ENCODE measurements around the gene PLXNA1. TPM values are rescaled to one million over a fixed set of nuclear protein-coding genes. Genes with fewer than 3 reads are reported as not detected.
A peak's percentile ranks its signal among the peaks of the same experiment; 100 is the strongest.

Gene PLXNA1
- total RNA-seq, 8 experiments from 2014 or later, result 28.2 to 56.1 (median 37.1) TPM

DNA sequence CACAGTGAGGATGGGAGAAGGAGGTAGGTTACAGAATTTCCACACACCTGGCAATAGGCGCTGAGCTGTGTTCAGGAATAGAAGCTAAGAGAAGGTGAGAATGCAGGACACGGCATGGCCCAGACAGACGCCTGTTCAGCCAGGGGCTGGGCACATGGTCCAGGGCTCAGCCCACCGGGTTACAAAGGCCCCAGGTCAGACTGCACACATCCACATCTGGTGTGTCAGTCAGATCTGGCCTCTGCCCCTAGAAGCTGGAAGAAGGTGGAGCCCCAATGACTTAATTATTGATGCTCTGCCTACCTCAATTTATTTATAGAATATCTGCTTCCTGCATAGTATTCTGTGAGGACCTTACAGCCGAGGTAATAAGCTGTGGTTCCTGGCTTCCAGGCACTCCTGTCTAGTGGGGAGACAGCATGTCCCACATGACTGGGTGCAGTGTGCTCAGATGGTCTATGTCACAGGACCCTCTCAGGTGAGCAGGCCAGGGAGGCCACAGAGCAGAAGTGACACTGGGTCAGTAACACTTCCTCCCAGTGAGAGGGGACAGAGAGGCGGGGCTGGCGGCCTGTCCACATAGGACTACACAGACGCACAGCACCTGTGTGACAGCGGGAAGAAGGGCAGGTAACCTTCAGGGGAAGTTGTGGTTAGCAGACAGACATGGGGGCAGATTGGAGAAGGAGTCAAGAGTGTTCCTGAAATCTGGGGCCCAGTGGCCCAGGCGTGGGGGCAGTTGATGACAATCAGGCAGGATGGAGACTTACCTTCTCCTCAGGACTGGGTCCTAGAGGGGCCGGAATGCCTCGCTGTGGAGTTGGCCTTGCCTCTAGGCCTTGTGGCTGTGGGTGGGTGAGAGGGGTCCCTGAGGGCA lies 38.6 kb upstream of the PLXNA1 start:
- ATAC-seq (replicated peaks in 6 of 8), result peak in 3 of 8 experiments; percentile 20 to 39 (median 21)
- H3K4me3 ChIP-seq, result no peak overlapping the region
- H3K4me1 ChIP-seq (replicated peaks in 1 of 2), result peaks cover 36 to 47% of the 10 kb centered on the region in 2 donors
- in situ Hi-C loops (cut with MboI; ENCODE audit: low pct_unique_long_range_greater_than_20kb in 2 of 9, low sequenced_read_pairs in 9 of 9, unreplicated experiment in 9 of 9), result no loop called here
- H3K27ac ChIP-seq, result peak overlapping the region in 1 of 2 donors; percentile 16
- WGBS, 10 experiments, result 60 to 100% (median 92%) methylated on average over 1 to 3 of the region's 12 CpGs; no CpG with 5 or more reads in 4 of the 10 experiments

DNA sequence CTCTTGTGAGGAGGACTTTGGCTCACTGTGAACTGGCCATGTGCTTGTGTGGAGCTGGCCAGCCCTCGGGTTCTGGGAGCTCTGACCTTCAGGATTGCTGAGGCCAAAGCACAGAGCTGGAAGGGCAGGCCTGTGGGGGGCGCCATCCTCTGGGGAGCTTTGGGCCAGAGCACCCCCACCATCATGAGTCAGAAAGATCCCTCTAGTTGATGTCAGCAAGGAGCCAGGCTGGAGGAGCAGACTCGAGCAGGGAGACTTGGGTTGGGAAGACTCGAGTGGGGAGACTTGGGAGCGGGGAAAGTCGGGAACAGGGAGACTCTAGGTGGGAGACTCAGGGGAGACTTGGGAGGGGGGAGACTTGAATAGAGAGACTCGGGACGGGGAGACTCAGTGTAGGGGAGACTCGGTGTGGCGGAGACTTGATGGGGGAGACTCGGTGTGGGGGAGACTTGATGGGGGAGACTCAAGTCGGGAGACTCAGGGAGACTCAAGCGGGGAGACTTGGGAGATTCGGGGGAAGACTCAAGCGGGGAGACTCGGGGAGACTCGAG lies 37.7 kb upstream of the PLXNA1 start:
- 40 to 100% (median 50%) methylated on average over 1 of the region's 17 CpGs; no CpG with 5 or more reads in 7 of the 10 experiments for WGBS, 10 experiments

GRCh38 chr3:126945891-126946290 lies 37.0 kb upstream of the PLXNA1 start:
- in situ Hi-C loops (cut with MboI; ENCODE audit: low pct_unique_long_range_greater_than_20kb in 2 of 9, low sequenced_read_pairs in 9 of 9, unreplicated experiment in 9 of 9), result no loop called here
- Histone ChIP-seq H3K4me1 (replicated peaks in 1 of 2) (peaks cover 23 to 34% of the 10 kb centered on the region in 2 donors), H3K4me3 (no peak overlapping the region), H3K27ac (peak overlapping the region; percentile 56 to 84)
- WGBS, 10 experiments, result 81% methylated on average over 5 of the region's 9 CpGs; no CpG with 5 or more reads in 9 of the 10 experiments
- peak in 5 of 8 experiments; percentile 23 to 40 (median 34) for ATAC-seq (replicated peaks in 6 of 8)

More for the DNA sequence above, 37.7 kb upstream of the PLXNA1 start:
- peak overlapping the region; percentile 56 to 84 for H3K27ac ChIP-seq
- in situ Hi-C loops (cut with MboI; ENCODE audit: low pct_unique_long_range_greater_than_20kb in 2 of 9, low sequenced_read_pairs in 9 of 9, unreplicated experiment in 9 of 9), result no loop called here
- peaks cover 27 to 38% of the 10 kb centered on the region in 2 donors for H3K4me1 ChIP-seq (replicated peaks in 1 of 2)
- H3K4me3 ChIP-seq, result no peak overlapping the region
- no peak for ATAC-seq (replicated peaks in 6 of 8)

- no peak overlapping the region for H3K4me3 ChIP-seq
- H3K4me1 ChIP-seq (replicated peaks in 1 of 2), result peaks cover 23 to 34% of the 10 kb centered on the region in 2 donors
- peak overlapping the region; percentile 56 to 84 for H3K27ac ChIP-seq
- WGBS, 10 experiments, result 20 to 100% (median 65%) methylated on average over 1 to 10 of the region's 11 CpGs; no CpG with 5 or more reads in 2 of the 10 experiments
- ATAC-seq (replicated peaks in 6 of 8), result peak in 5 of 8 experiments; percentile 73 to 81 (median 79)
- in situ Hi-C loops (cut with MboI; ENCODE audit: low pct_unique_long_range_greater_than_20kb in 2 of 9, low sequenced_read_pairs in 9 of 9, unreplicated experiment in 9 of 9), result no loop called here
These were observed 36.5 kb upstream of the PLXNA1 start for GRCh38 chr3:126946405-126946804.

- WGBS, 10 experiments, result 20 to 100% (median 77%) methylated on average over 1 to 5 of the region's 8 CpGs; no CpG with 5 or more reads in 4 of the 10 experiments
- Histone ChIP-seq H3K27ac (no peak overlapping the region), H3K4me3 (no peak overlapping the region), H3K4me1 (replicated peaks in 1 of 2) (peaks cover 23 to 34% of the 10 kb centered on the region in 2 donors)
- ATAC-seq (replicated peaks in 6 of 8), result no peak
- in situ Hi-C loops (cut with MboI; ENCODE audit: low pct_unique_long_range_greater_than_20kb in 2 of 9, low sequenced_read_pairs in 9 of 9, unreplicated experiment in 9 of 9), result no loop called here
These were observed 35.5 kb upstream of the PLXNA1 start for GRCh38 chr3:126947429-126947828.

- H3K27ac ChIP-seq, result no peak overlapping the region
- no peak overlapping the region for H3K4me3 ChIP-seq
- 80 to 100% (median 100%) methylated on average over 1 to 5 of the region's 14 CpGs; no CpG with 5 or more reads in 4 of the 10 experiments for WGBS, 10 experiments
- in situ Hi-C loops (cut with MboI; ENCODE audit: low pct_unique_long_range_greater_than_20kb in 2 of 9, low sequenced_read_pairs in 9 of 9, unreplicated experiment in 9 of 9), result no loop called here
- peaks cover 20 to 31% of the 10 kb centered on the region in 2 donors for H3K4me1 ChIP-seq (replicated peaks in 1 of 2)
- no peak for ATAC-seq (replicated peaks in 6 of 8)
These were observed 33.9 kb upstream of the PLXNA1 start for GRCh38 chr3:126948980-126949535.

- Histone ChIP-seq H3K4me3 (no peak overlapping the region), H3K4me1 (replicated peaks in 1 of 2) (peaks cover 0 to 8% of the 10 kb centered on the region in 2 donors), H3K27ac (no peak overlapping the region)
- no peak for ATAC-seq (replicated peaks in 6 of 8)
- WGBS, 10 experiments, result 83 to 100% (median 100%) methylated on average over 1 to 3 of the region's 5 CpGs; no CpG with 5 or more reads in 3 of the 10 experiments
- in situ Hi-C loops (cut with MboI; ENCODE audit: low pct_unique_long_range_greater_than_20kb in 2 of 9, low sequenced_read_pairs in 9 of 9, unreplicated experiment in 9 of 9), result loop anchor here in 4 of 9 experiments (25.0 kb wide), 1 partner anchor 189 kb away; no protein-coding TSS in a partner anchor
These were observed 31.4 kb upstream of the PLXNA1 start for GRCh38 chr3:126951561-126951960.

DNA sequence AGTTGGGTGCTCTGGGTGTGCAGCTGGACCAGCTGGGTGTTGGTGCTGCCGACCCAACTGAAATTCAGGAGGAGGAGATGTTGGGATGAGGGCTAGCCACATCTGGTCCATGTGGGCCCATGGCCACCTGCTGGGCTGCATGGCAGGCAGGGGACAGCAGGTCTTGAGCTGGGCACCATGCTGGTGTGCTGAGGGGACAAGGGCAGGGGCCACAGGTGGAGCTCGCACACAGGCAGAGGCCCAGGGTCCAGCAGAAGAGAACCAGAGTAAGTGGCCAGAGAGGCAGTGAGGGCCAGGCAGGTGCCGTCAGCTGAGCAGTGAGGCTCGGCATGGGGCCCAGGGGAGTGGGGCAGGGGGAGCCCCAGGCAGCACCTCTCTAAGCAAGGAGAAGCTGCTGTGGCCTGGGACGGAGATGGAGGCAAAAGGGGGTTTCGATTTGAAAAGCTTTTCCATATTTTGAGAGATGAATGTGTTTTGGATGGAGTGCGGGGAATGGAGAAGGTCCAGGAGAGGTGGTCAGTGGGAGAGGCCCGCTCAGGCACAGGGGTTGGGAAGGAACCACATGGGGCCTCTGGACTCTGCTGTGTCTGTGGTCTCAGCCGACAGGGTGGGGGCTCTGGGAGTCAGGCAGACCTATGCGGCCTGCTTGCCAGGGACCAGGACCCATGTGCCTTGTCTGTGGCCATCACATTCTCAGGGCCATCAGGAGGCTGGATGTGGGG lies 30.5 kb upstream of the PLXNA1 start:
- H3K4me1 ChIP-seq (replicated peaks in 1 of 2), result no peaks in the 10 kb centered on the region
- H3K4me3 ChIP-seq, result no peak overlapping the region
- 83 to 100% methylated on average over 1 to 2 of the region's 10 CpGs; no CpG with 5 or more reads in 8 of the 10 experiments for WGBS, 10 experiments
- no peak overlapping the region for H3K27ac ChIP-seq
- in situ Hi-C loops (cut with MboI; ENCODE audit: low pct_unique_long_range_greater_than_20kb in 2 of 9, low sequenced_read_pairs in 9 of 9, unreplicated experiment in 9 of 9), result loop anchor here in 4 of 9 experiments (25.0 kb wide), 1 partner anchor 190 kb away; no protein-coding TSS in a partner anchor
- no peak for ATAC-seq (replicated peaks in 6 of 8)

DNA sequence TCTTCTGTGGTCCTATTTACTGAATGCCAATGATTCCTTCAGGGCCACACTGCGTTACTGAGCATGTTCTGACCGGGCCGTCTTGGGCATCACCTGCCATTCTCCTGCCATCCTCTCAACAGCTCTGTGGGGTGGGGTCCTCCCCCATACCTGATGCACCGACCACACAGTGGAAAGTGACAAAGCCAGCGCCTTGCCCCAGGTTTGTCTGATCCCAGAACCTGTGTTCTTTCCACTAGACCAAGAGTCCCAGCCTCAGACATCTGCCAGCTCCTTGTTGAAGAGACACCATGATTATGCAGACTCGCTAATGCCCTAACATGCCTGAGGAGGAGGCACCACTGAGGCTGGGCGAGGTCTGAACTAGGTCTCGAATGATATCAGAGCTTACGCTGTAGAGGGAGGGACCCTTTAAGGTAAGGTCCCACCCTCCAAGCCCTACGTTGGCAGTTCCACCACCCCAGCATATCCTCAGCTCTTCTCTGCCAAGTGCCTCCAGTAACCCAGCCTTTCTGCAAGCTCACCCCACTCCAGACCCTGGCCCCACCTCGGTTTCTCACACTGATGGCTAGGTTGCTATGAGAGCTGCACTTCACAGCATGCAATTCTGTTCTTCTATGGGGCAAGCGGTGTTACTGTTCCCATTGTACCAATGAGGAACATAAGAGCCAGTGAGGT lies 29.8 kb upstream of the PLXNA1 start:
- no peak overlapping the region for H3K27ac ChIP-seq
- no peaks in the 10 kb centered on the region for H3K4me1 ChIP-seq (replicated peaks in 1 of 2)
- H3K4me3 ChIP-seq, result no peak overlapping the region
- ATAC-seq (replicated peaks in 6 of 8), result peak in 2 of 8 experiments; percentile 33
- WGBS, 10 experiments, result 81 to 100% (median 95%) methylated on average over 1 to 6 of the region's 12 CpGs; no CpG with 5 or more reads in 4 of the 10 experiments
- in situ Hi-C loops (cut with MboI; ENCODE audit: low pct_unique_long_range_greater_than_20kb in 2 of 9, low sequenced_read_pairs in 9 of 9, unreplicated experiment in 9 of 9), result loop anchor here in 4 of 9 experiments (25.0 kb wide), 1 partner anchor 191 kb away; no protein-coding TSS in a partner anchor

- in situ Hi-C loops (cut with MboI; ENCODE audit: low pct_unique_long_range_greater_than_20kb in 2 of 9, low sequenced_read_pairs in 9 of 9, unreplicated experiment in 9 of 9), result loop anchor here in 4 of 9 experiments (25.0 kb wide), 1 partner anchor 192 kb away; no protein-coding TSS in a partner anchor
These were observed 28.6 kb upstream of the PLXNA1 start for GRCh38 chr3:126954141-126954842.

GRCh38 chr3:126955004-126955790 lies 27.7 kb upstream of the PLXNA1 start:
- H3K4me1 ChIP-seq (replicated peaks in 1 of 2), result peaks cover 2 to 6% of the 10 kb centered on the region in 2 donors
- in situ Hi-C loops (cut with MboI; ENCODE audit: low pct_unique_long_range_greater_than_20kb in 2 of 9, low sequenced_read_pairs in 9 of 9, unreplicated experiment in 9 of 9), result loop anchor here in 4 of 9 experiments (25.0 kb wide), 1 partner anchor 193 kb away; no protein-coding TSS in a partner anchor
- no peak for ATAC-seq (replicated peaks in 6 of 8)
- 40 to 100% (median 93%) methylated on average over 1 to 7 of the region's 15 CpGs; no CpG with 5 or more reads in 5 of the 10 experiments for WGBS, 10 experiments
- no peak overlapping the region for H3K27ac ChIP-seq
- H3K4me3 ChIP-seq, result no peak overlapping the region

More at GRCh38 chr3:126954141-126954842, 28.6 kb upstream of the PLXNA1 start:
- peak in 7 of 8 experiments; percentile 51 to 75 (median 72) for ATAC-seq (replicated peaks in 6 of 8)
- Histone ChIP-seq H3K4me1 (replicated peaks in 1 of 2) (no peaks in the 10 kb centered on the region), H3K4me3 (no peak overlapping the region), H3K27ac (no peak overlapping the region)
- 60 to 97% (median 88%) methylated on average over 1 to 5 of the region's 10 CpGs; no CpG with 5 or more reads in 4 of the 10 experiments for WGBS, 10 experiments
